LoVo (cell line): ENCODE measurements around the gene ABCE1.
"Not testable (repeated sequence)": the region's sequence is repeated elsewhere in the genome, so short reads cannot be mapped to it uniquely, and the experiment has no call there.

Experiments used
- DNase-seq: peaks from one replicate; pipeline ENCODE4 v3.0.0-alpha.2; 2016; ENCODE audit warnings: low spot score

Gene ABCE1

GRCh38 chr4:145103496-145103895 is 5.4 kb downstream of the ABCE1 start:
- no peak for DNase-seq

GRCh38 chr4:145107126-145107525 is 9.0 kb downstream of the ABCE1 start:
- DNase-seq = no peak

GRCh38 chr4:145108128-145108527 is 10.0 kb downstream of the ABCE1 start:
- no peak for DNase-seq

GRCh38 chr4:145125396-145125795 is 27.3 kb downstream of the ABCE1 start:
- no peak for DNase-seq

GRCh38 chr4:145130130-145130529 is 32.0 kb downstream of the ABCE1 start:
- no peak for DNase-seq

- no peak for DNase-seq
Measured at GRCh38 chr4:145130788-145131399, 32.8 kb downstream of the ABCE1 start.

GRCh38 chr4:145131848-145132247 is 33.7 kb downstream of the ABCE1 start:
- no peak for DNase-seq

- DNase-seq = no peak
Measured at GRCh38 chr4:145132511-145133098, 34.5 kb downstream of the ABCE1 start.

GRCh38 chr4:145136219-145136618 is 38.1 kb downstream of the ABCE1 start:
- DNase-seq = not testable (repeated sequence)

- no peak for DNase-seq
Measured at GRCh38 chr4:145148980-145149379, 50.9 kb downstream of the ABCE1 start.

GRCh38 chr4:145153181-145153903 is 55.2 kb downstream of the ABCE1 start:
- no peak for DNase-seq

GRCh38 chr4:145153904-145154298 is 55.8 kb downstream of the ABCE1 start:
- DNase-seq = no peak

- no peak for DNase-seq
Measured at GRCh38 chr4:145154573-145154972, 56.5 kb downstream of the ABCE1 start.

GRCh38 chr4:145155268-145155870 is 57.3 kb downstream of the ABCE1 start:
- DNase-seq = no peak

GRCh38 chr4:145156986-145157385 is 58.9 kb downstream of the ABCE1 start:
- DNase-seq = no peak

GRCh38 chr4:145161549-145161948 is 63.4 kb downstream of the ABCE1 start:
- no peak for DNase-seq

GRCh38 chr4:145167887-145168286 is 69.8 kb downstream of the ABCE1 start:
- DNase-seq = no peak

- no peak for DNase-seq
Measured at GRCh38 chr4:145168581-145169187, 70.6 kb downstream of the ABCE1 start.

GRCh38 chr4:145170223-145170622 is 72.1 kb downstream of the ABCE1 start:
- no peak for DNase-seq

GRCh38 chr4:145171911-145172310 is 73.8 kb downstream of the ABCE1 start:
- DNase-seq = no peak

GRCh38 chr4:145176641-145177432 is 78.7 kb downstream of the ABCE1 start:
- no peak for DNase-seq

GRCh38 chr4:145177511-145177905 is 79.4 kb downstream of the ABCE1 start:
- DNase-seq = no peak
